HCT116 (cell line): ENCODE results near the gene TLE3. TPM values are rescaled to one million over a fixed set of nuclear protein-coding genes. Genes with fewer than 3 reads are reported as not detected.

ENCODE experiments used
- ATAC-seq: fragments of 200-7000 bp; cut with Tn5 transposase; 2 replicates; pipeline ENCODE4 v1.9.1; 2020; ENCODE audit warnings: mild to moderate bottlenecking, moderate library complexity
- BruUV-seq: library from RNA; stranded (reverse); fragments of 400-500 nt; replicated peaks from 2 replicates; lab custom pipeline; 2021; lab: Mats Ljungman, UMichigan
- CTCF ChIA-PET: fragments of 300-600 bp; sonication (Branson Sonifier 250); formaldehyde crosslinking; loops from one replicate; lab custom pipeline; 2021; ENCODE audit warnings: antibody characterized with exemption; lab: Charles Lee
- POLR2A ChIA-PET: fragments of 300-600, 350-600 bp; sonication (Branson Sonifier 250); formaldehyde crosslinking; loops from one replicate; lab custom pipeline; 2021; ENCODE audit warnings: antibody characterized with exemption; lab: Charles Lee
- RAD21 ChIA-PET, 2 experiments: fragments of 300-600 bp; sonication (Branson Sonifier 250); formaldehyde crosslinking; loops; one replicate each; lab custom pipeline; 2023; ENCODE audit warnings: low total read pairs in 2 of 2; ENCODE audit not compliant: uncharacterized antibody in 2 of 2, unreplicated experiment in 2 of 2, low non-redundant PET in 1 of 2; lab: Charles Lee
- DNase-seq: peaks from one replicate; pipeline ENCODE4 v3.0.0-alpha.2; 2010; ENCODE audit warnings: low read depth, low spot score
- H2AFZ ChIP-seq: fragments of 200-600 bp; shearing (Covaris generic), sonication (generic); 2 replicates; pipeline ENCODE4 v1.6.1; 2017; ENCODE audit warnings: low read depth, mixed run types, mixed read lengths, antibody characterized with exemption, low read length; ENCODE audit not compliant: poor library complexity, severe bottlenecking
- H3K27ac ChIP-seq: 2 replicates; pipeline ENCODE4 v1.5.1; 2012; ENCODE audit warnings: low read depth, low read length
- H3K27me3 ChIP-seq: fragments of 200-600 bp; sonication (generic); 2 replicates; pipeline ENCODE4 v1.6.1; 2016; ENCODE audit warnings: mixed run types, low read length, mixed read lengths; ENCODE audit not compliant: insufficient read depth
- H3K36me3 ChIP-seq, 2 experiments: fragments of 200-500 bp in 1 of 2; fragments of 200-600 bp in 1 of 2; sonication (Bioruptor generic) in 1 of 2; sonication (generic) in 1 of 2; 2 replicates each; pipeline versions ENCODE4 v1.5.1 to v1.6.1; 2014 to 2016; ENCODE audit warnings: low read length in 2 of 2, inconsistent platforms in 1 of 2, mixed read lengths in 1 of 2, mixed run types in 1 of 2; ENCODE audit not compliant: insufficient read depth in 2 of 2, control insufficient read depth in 1 of 2
- H3K4me1 ChIP-seq, 2 experiments: fragments of 200-600 bp in 1 of 2; sonication (generic) in 1 of 2; 2 replicates each; pipeline versions ENCODE4 v1.5.1 to v1.6.1; 2012 to 2017; ENCODE audit warnings: low read length in 2 of 2, inconsistent platforms in 1 of 2, mild to moderate bottlenecking in 1 of 2, mixed read lengths in 1 of 2, mixed run types in 1 of 2, moderate library complexity in 1 of 2; ENCODE audit not compliant: insufficient read depth in 2 of 2, control insufficient read depth in 1 of 2
- H3K4me2 ChIP-seq: fragments of 200-600 bp; sonication (generic); 2 replicates; pipeline ENCODE4 v1.6.1; 2017; ENCODE audit warnings: mixed run types, low read length, mixed read lengths
- H3K4me3 ChIP-seq, 2 experiments: fragments of 200-600 bp in 1 of 2; sonication (generic) in 1 of 2; replicated peaks in 1 of 2; 2 replicates each; pipeline ENCODE4 v1.5.1; 2011 to 2016; ENCODE audit warnings: low read length in 2 of 2, control low read depth in 1 of 2, low read depth in 1 of 2, mild to moderate bottlenecking in 1 of 2, mixed read lengths in 1 of 2, mixed run types in 1 of 2
- H3K79me2 ChIP-seq: fragments of 200-600 bp; sonication (generic); 2 replicates; pipeline ENCODE4 v1.6.1; 2017; ENCODE audit warnings: mild to moderate bottlenecking, mixed run types, low read length, moderate library complexity, mixed read lengths; ENCODE audit not compliant: insufficient read depth
- H3K9ac ChIP-seq: fragments of 200-600 bp; sonication (generic); 2 replicates; pipeline ENCODE4 v1.6.1; 2016; ENCODE audit warnings: low read length, mixed read lengths
- H3K9me2 ChIP-seq: fragments of 200-600 bp; sonication (generic), shearing (Covaris generic); 2 replicates; pipeline ENCODE4 v1.6.1; 2017; ENCODE audit warnings: mixed run types, mild to moderate bottlenecking, moderate library complexity; ENCODE audit not compliant: insufficient read depth
- H3K9me3 ChIP-seq, 2 experiments: fragments of 200-500 bp in 1 of 2; fragments of 200-600 bp in 1 of 2; sonication (Bioruptor generic) in 1 of 2; sonication (generic) in 1 of 2; 2 replicates each; pipeline ENCODE4 v1.6.1; 2014 to 2017; ENCODE audit warnings: low read length in 2 of 2, mixed read lengths in 2 of 2, inconsistent platforms in 1 of 2, low read depth in 1 of 2, mild to moderate bottlenecking in 1 of 2, mixed run types in 1 of 2, moderate library complexity in 1 of 2; ENCODE audit not compliant: control insufficient read depth in 1 of 2, insufficient read depth in 1 of 2
- H4K20me1 ChIP-seq: fragments of 200-600 bp; sonication (generic), shearing (Covaris generic); 2 replicates; pipeline ENCODE4 v1.6.1; 2017; ENCODE audit warnings: mixed run types, mild to moderate bottlenecking, moderate library complexity; ENCODE audit not compliant: insufficient read depth
- CBX3 ChIP-seq: IDR thresholded peaks from 2 replicates; pipeline ENCODE4 v1.6.1; 2012; ENCODE audit warnings: low read depth
- EGR1 ChIP-seq: IDR thresholded peaks from 2 replicates; pipeline ENCODE4 v1.6.1; 2012; ENCODE audit warnings: low read depth
- ELF1 ChIP-seq: IDR thresholded peaks from 2 replicates; pipeline ENCODE4 v1.6.1; 2012; ENCODE audit warnings: low read depth, borderline replicate concordance
- EZH2phosphoT487 ChIP-seq: fragments of 200-600 bp; IDR thresholded peaks from 2 replicates; pipeline ENCODE4 v1.6.1; 2018; ENCODE audit warnings: antibody characterized with exemption, borderline replicate concordance
- FOSL1 ChIP-seq: IDR thresholded peaks from 2 replicates; pipeline ENCODE4 v1.6.1; 2012; ENCODE audit warnings: low read depth
- POLR2AphosphoS5 ChIP-seq: IDR thresholded peaks from 2 replicates; pipeline ENCODE4 v1.6.1; 2011; ENCODE audit warnings: mild to moderate bottlenecking, low read depth, low read length, moderate library complexity
- TCF7L2 ChIP-seq: IDR thresholded peaks from 2 replicates; pipeline ENCODE4 v1.7.0; 2011; ENCODE audit warnings: borderline replicate concordance, inconsistent platforms; ENCODE audit not compliant: insufficient read depth, insufficient read length; ENCODE audit errors: extremely low read depth
- ZFX ChIP-seq: fragments of 450-650 bp; IDR thresholded peaks from 2 replicates; pipeline ENCODE4 v1.6.1; 2017
- ZNF274 ChIP-seq: fragments of 200-500 bp; sonication (Bioruptor generic); IDR thresholded peaks from 2 replicates; pipeline ENCODE4 v1.6.1; 2014; ENCODE audit warnings: mild to moderate bottlenecking, low read depth, low read length, inconsistent platforms
- intact Hi-C: fragments of 100-400 bp; cut with micrococcal nuclease; formaldehyde crosslinking; loops from 2 replicates; pipeline ENCODE4 v1.10.0; 2022
- total RNA-seq: library from RNA; stranded (reverse); gene quantifications from one replicate; pipeline ENCODE4 v1.2.1, GENCODE V29; 2021; ENCODE audit not compliant: unreplicated experiment
- TF ChIP-seq, protein P1 (sequence below): IDR thresholded peaks from 2 replicates; pipeline ENCODE4 v1.6.1; 2012
- TF ChIP-seq, protein P2 (sequence below), 3 experiments: fragments of 200-600 bp in 1 of 3; sonication (generic) in 1 of 3; IDR thresholded peaks in 2 of 3; conservative IDR thresholded peaks in 1 of 3; 2 replicates each; pipeline ENCODE4 v1.5.1; 2012 to 2017; ENCODE audit warnings: low read depth in 2 of 3, low read length in 2 of 3, antibody characterized with exemption in 1 of 3, borderline replicate concordance in 1 of 3, control low read depth in 1 of 3, mild to moderate bottlenecking in 1 of 3, mixed read lengths in 1 of 3, mixed run types in 1 of 3, moderate library complexity in 1 of 3; ENCODE audit not compliant: insufficient read depth in 1 of 3
- TF ChIP-seq, protein P3 (sequence below): IDR thresholded peaks from 2 replicates; pipeline ENCODE4 v1.6.1; 2012

Gene TLE3
- total RNA-seq, 1 experiment from 2014 or later: 53.9 TPM

DNA sequence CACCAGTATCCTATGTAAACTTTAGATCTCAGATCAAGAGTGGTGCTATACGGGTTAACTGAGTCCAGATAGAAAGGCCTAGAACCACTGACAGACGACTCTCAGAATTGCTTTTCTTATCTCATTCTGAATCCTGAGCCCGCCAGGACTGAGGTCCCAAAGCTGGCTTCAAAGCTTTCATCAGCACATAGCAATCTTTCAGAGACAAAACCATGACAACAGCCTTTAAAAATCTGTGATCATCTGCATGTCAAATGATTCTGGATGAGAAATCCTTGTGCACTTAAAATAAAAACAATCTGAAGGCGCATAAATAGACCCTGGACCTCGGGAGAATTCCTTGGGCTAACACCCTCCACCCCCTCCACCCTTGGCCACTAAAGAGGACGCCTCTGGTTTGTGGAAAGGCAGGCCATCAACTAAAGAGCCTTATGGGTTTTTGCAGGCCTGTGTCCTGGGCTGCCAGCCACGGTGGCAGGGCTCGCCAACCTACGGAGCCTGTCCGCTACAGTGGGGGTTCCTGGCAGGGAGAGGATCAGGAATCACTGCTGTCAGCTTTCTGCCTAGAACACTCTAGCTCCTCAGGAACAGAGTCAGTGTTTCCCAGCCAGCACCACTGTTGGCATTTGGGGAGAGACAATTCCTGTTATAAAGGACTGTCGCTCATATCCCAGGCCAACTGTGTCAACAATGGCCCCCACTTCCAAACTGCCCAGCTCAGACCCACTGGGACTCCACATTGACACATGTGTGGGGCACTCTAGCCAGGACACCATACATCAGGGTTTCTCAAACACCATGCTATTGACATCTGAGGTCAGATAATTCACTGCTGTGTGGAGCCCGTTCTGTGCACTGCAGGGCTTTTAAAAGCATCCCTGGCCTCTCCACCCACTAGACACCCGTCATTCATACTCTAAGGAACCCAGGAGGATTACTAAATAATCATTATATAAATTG is 20.2 kb downstream of the TLE3 start:
- Histone ChIP-seq H4K20me1 (0 out of 2 replicates have a peak, but pooled peaks cover 3% of the 10 kb centered on the region), H3K9me3 (no peaks in the 10 kb centered on the region), H2AFZ (no peak overlapping the region), H3K9me2 (no peaks in the 10 kb centered on the region), H3K27ac (no peak overlapping the region), H3K36me3 (peaks cover 49 to 53% of the 10 kb centered on the region in 2 experiments; a peak in 3 of 4 replicates), H3K79me2 (peaks cover 39% of the 10 kb centered on the region; the same call in 1 of the 2 replicates), H3K4me1 (no peaks in the 10 kb centered on the region), H3K27me3 (no peaks in the 10 kb centered on the region), H3K4me3 (no peak overlapping the region), H3K4me2 (no peak overlapping the region), H3K9ac (no peak overlapping the region)
- ATAC-seq (no peak), DNase-seq (no peak)
- no TSS peak for BruUV-seq
- ChIA-PET RAD21 (no interaction called here), CTCF (no interaction called here), POLR2A (no interaction called here)
- intact Hi-C loops: no loop called here
- TF ChIP-seq, protein P1, sequence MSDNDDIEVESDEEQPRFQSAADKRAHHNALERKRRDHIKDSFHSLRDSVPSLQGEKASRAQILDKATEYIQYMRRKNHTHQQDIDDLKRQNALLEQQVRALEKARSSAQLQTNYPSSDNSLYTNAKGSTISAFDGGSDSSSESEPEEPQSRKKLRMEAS: no peak
- TF ChIP-seq TCF7L2: no peak
- TF ChIP-seq ZFX: no peak
- TF ChIP-seq POLR2AphosphoS5: no peak
- TF ChIP-seq, protein P2, sequence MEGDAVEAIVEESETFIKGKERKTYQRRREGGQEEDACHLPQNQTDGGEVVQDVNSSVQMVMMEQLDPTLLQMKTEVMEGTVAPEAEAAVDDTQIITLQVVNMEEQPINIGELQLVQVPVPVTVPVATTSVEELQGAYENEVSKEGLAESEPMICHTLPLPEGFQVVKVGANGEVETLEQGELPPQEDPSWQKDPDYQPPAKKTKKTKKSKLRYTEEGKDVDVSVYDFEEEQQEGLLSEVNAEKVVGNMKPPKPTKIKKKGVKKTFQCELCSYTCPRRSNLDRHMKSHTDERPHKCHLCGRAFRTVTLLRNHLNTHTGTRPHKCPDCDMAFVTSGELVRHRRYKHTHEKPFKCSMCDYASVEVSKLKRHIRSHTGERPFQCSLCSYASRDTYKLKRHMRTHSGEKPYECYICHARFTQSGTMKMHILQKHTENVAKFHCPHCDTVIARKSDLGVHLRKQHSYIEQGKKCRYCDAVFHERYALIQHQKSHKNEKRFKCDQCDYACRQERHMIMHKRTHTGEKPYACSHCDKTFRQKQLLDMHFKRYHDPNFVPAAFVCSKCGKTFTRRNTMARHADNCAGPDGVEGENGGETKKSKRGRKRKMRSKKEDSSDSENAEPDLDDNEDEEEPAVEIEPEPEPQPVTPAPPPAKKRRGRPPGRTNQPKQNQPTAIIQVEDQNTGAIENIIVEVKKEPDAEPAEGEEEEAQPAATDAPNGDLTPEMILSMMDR (IDR thresholded peaks at IDR 0.05 in 2 of 3, conservative IDR thresholded peaks at IDR 0.05 in 1 of 3; ENCODE audit: borderline replicate concordance in 1 of 3, insufficient read depth in 1 of 3, low read depth in 2 of 3, low read length in 2 of 3): no peak
- no peak for TF ChIP-seq ZNF274
- no peak for TF ChIP-seq ELF1
- TF ChIP-seq CBX3: no peak
- TF ChIP-seq, protein P3, sequence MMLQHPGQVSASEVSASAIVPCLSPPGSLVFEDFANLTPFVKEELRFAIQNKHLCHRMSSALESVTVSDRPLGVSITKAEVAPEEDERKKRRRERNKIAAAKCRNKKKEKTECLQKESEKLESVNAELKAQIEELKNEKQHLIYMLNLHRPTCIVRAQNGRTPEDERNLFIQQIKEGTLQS: no peak
- TF ChIP-seq FOSL1: no peak
- no peak for TF ChIP-seq EGR1
- TF ChIP-seq EZH2phosphoT487: no peak
